HepG2 (cell line): ENCODE data around the gene PLCB2. TPM values are rescaled to one million over a fixed set of nuclear protein-coding genes. Genes with fewer than 3 reads are reported as not detected.

Experiments used
- CBFB ChIP-seq: sonication (generic); formaldehyde crosslinking; IDR thresholded peaks from 2 replicates; pipeline ENCODE4 v1.4.0; 2020; ENCODE audit warnings: missing genetic modification reagents
- RARG ChIP-seq: sonication (generic); formaldehyde crosslinking; IDR thresholded peaks from 2 replicates; pipeline ENCODE4 v1.4.0; 2020; ENCODE audit warnings: low read depth, mild to moderate bottlenecking, missing genetic modification reagents
- SAP130 ChIP-seq: IDR thresholded peaks from 2 replicates; pipeline ENCODE4 v1.6.1; 2016; ENCODE audit warnings: low read depth
- TOE1 ChIP-seq: sonication (generic); formaldehyde crosslinking; IDR thresholded peaks from 2 replicates; pipeline ENCODE4 v1.4.0; 2020; ENCODE audit warnings: mild to moderate bottlenecking, missing genetic modification reagents
- ZNF546 ChIP-seq: sonication (generic); formaldehyde crosslinking; conservative IDR thresholded peaks from 2 replicates; pipeline ENCODE4 v1.8.1; 2023; ENCODE audit warnings: mild to moderate bottlenecking, missing genetic modification reagents
- ZNF570 ChIP-seq: sonication (generic); formaldehyde crosslinking; IDR thresholded peaks from 2 replicates; pipeline ENCODE4 v1.4.0; 2020; ENCODE audit warnings: mild to moderate bottlenecking, missing genetic modification reagents, borderline replicate concordance
- ZNF674 ChIP-seq: sonication (generic); formaldehyde crosslinking; IDR thresholded peaks from 2 replicates; pipeline ENCODE4 v1.5.0; 2020; ENCODE audit warnings: low read depth, mild to moderate bottlenecking, missing genetic modification reagents
- ZNF780A ChIP-seq: sonication (generic); formaldehyde crosslinking; IDR thresholded peaks from 2 replicates; pipeline ENCODE4 v1.8.0; 2022; ENCODE audit warnings: mild to moderate bottlenecking, missing genetic modification reagents, moderate library complexity
- ZNF782 ChIP-seq: sonication (generic); formaldehyde crosslinking; IDR thresholded peaks from 2 replicates; pipeline ENCODE4 v1.4.0; 2020; ENCODE audit warnings: missing genetic modification reagents, mild to moderate bottlenecking, borderline replicate concordance
- ZSCAN21 ChIP-seq: sonication (generic); formaldehyde crosslinking; IDR thresholded peaks from 2 replicates; pipeline ENCODE4 v1.8.0; 2022; ENCODE audit warnings: mild to moderate bottlenecking, missing genetic modification reagents, moderate library complexity, borderline replicate concordance
- polyA plus RNA-seq, 8 experiments: library from polyadenylated mRNA; depleted of rRNA in 3 of 8; stranded (reverse) in 7 of 8; unstranded in 1 of 8; fragments of >200 nt; fragmentation: Illumina TruSeq in 4 of 8; extraction: Trizol in 4 of 8; gene quantifications; 2 replicates each; pipeline versions ENCODE4 v1.2.1 to v1.2.3, GENCODE V29; 2011 to 2016; ENCODE audit warnings: low read depth in 4 of 8, missing spikeins in 1 of 8, mixed read lengths in 1 of 8; ENCODE audit not compliant: insufficient read depth in 1 of 8
- total RNA-seq, 5 experiments: library from RNA; depleted of rRNA; stranded (reverse); fragments of >200 nt; fragmentation: Illumina TruSeq; extraction: Trizol; gene quantifications; 2 replicates each; pipeline ENCODE4 v1.2.3, GENCODE V29; 2016; ENCODE audit warnings: low read depth in 1 of 5
- TF ChIP-seq, protein P1 (sequence below): sonication (generic); formaldehyde crosslinking; IDR thresholded peaks from 2 replicates; pipeline ENCODE4 v1.4.0; 2020; ENCODE audit warnings: missing genetic modification reagents
- TF ChIP-seq, protein P2 (sequence below): sonication (generic); formaldehyde crosslinking; IDR thresholded peaks from 2 replicates; pipeline ENCODE4 v1.4.0; 2020; ENCODE audit warnings: low read depth, mild to moderate bottlenecking, missing genetic modification reagents
- TF ChIP-seq, protein P3 (sequence below): sonication (generic); formaldehyde crosslinking; IDR thresholded peaks from 2 replicates; pipeline ENCODE4 v1.5.0; 2020; ENCODE audit warnings: mild to moderate bottlenecking, missing genetic modification reagents
- TF ChIP-seq, protein P4 (sequence below): sonication (generic); formaldehyde crosslinking; IDR thresholded peaks from 2 replicates; pipeline ENCODE4 v1.5.0; 2020; ENCODE audit warnings: mild to moderate bottlenecking, missing genetic modification reagents
- TF ChIP-seq, protein P5 (sequence below): sonication (generic); formaldehyde crosslinking; IDR thresholded peaks from 2 replicates; pipeline ENCODE4 v1.8.1; 2023; ENCODE audit warnings: mild to moderate bottlenecking, moderate library complexity, missing genetic modification reagents
- TF ChIP-seq, protein P6 (sequence below): sonication (generic); formaldehyde crosslinking; IDR thresholded peaks from 2 replicates; pipeline ENCODE4 v1.5.0; 2020; ENCODE audit warnings: mild to moderate bottlenecking, missing genetic modification reagents
- TF ChIP-seq, protein P7 (sequence below): IDR thresholded peaks from 2 replicates; pipeline ENCODE4 v1.6.1; 2016; ENCODE audit warnings: control low read depth

PLCB2 gene
- total and polyA plus RNA-seq, 2 of the 13 experiments (the other 11 are each of a cell fraction or from before 2014, with no cell fraction given), result 0.11 TPM; not detected in 1

GRCh38 chr15:40340740-40341400 is 33.1 kb upstream of the PLCB2 start, which contains the start of gene CCDC9B (continued):
- TF ChIP-seq, protein P1, sequence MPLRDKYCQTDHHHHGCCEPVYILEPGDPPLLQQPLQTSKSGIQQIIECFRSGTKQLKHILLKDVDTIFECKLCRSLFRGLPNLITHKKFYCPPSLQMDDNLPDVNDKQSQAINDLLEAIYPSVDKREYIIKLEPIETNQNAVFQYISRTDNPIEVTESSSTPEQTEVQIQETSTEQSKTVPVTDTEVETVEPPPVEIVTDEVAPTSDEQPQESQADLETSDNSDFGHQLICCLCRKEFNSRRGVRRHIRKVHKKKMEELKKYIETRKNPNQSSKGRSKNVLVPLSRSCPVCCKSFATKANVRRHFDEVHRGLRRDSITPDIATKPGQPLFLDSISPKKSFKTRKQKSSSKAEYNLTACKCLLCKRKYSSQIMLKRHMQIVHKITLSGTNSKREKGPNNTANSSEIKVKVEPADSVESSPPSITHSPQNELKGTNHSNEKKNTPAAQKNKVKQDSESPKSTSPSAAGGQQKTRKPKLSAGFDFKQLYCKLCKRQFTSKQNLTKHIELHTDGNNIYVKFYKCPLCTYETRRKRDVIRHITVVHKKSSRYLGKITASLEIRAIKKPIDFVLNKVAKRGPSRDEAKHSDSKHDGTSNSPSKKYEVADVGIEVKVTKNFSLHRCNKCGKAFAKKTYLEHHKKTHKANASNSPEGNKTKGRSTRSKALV (CRISPR knock-in tag), result no peak
- no peak for TF ChIP-seq ZNF674 (CRISPR knock-in tag)
- TF ChIP-seq ZNF546, result no peak
- TF ChIP-seq, protein P2, sequence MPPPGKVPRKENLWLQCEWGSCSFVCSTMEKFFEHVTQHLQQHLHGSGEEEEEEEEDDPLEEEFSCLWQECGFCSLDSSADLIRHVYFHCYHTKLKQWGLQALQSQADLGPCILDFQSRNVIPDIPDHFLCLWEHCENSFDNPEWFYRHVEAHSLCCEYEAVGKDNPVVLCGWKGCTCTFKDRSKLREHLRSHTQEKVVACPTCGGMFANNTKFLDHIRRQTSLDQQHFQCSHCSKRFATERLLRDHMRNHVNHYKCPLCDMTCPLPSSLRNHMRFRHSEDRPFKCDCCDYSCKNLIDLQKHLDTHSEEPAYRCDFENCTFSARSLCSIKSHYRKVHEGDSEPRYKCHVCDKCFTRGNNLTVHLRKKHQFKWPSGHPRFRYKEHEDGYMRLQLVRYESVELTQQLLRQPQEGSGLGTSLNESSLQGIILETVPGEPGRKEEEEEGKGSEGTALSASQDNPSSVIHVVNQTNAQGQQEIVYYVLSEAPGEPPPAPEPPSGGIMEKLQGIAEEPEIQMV (CRISPR knock-in tag), result no peak
- TF ChIP-seq, protein P3, sequence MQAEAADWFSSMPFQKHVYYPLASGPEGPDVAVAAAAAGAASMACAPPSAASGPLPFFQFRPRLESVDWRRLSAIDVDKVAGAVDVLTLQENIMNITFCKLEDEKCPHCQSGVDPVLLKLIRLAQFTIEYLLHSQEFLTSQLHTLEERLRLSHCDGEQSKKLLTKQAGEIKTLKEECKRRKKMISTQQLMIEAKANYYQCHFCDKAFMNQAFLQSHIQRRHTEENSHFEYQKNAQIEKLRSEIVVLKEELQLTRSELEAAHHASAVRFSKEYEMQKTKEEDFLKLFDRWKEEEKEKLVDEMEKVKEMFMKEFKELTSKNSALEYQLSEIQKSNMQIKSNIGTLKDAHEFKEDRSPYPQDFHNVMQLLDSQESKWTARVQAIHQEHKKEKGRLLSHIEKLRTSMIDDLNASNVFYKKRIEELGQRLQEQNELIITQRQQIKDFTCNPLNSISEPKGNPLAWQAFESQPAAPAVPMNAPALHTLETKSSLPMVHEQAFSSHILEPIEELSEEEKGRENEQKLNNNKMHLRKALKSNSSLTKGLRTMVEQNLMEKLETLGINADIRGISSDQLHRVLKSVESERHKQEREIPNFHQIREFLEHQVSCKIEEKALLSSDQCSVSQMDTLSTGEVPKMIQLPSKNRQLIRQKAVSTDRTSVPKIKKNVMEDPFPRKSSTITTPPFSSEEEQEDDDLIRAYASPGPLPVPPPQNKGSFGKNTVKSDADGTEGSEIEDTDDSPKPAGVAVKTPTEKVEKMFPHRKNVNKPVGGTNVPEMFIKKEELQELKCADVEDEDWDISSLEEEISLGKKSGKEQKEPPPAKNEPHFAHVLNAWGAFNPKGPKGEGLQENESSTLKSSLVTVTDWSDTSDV, result 0 out of 2 replicates have a peak, but pooled peaks have one; percentile 49
- no peak for TF ChIP-seq RARG (CRISPR knock-in tag)
- TF ChIP-seq ZSCAN21 (CRISPR knock-in tag), result no peak
- peak; percentile 76 for TF ChIP-seq SAP130 (CRISPR knock-in tag)
- no peak for TF ChIP-seq CBFB (CRISPR knock-in tag)
- TF ChIP-seq ZNF570 (CRISPR knock-in tag), result no peak
- TF ChIP-seq, protein P4, sequence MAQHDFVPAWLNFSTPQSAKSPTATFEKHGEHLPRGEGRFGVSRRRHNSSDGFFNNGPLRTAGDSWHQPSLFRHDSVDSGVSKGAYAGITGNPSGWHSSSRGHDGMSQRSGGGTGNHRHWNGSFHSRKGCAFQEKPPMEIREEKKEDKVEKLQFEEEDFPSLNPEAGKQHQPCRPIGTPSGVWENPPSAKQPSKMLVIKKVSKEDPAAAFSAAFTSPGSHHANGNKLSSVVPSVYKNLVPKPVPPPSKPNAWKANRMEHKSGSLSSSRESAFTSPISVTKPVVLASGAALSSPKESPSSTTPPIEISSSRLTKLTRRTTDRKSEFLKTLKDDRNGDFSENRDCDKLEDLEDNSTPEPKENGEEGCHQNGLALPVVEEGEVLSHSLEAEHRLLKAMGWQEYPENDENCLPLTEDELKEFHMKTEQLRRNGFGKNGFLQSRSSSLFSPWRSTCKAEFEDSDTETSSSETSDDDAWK, result no peak
- no peak for TF ChIP-seq ZNF780A
- TF ChIP-seq, protein P5, sequence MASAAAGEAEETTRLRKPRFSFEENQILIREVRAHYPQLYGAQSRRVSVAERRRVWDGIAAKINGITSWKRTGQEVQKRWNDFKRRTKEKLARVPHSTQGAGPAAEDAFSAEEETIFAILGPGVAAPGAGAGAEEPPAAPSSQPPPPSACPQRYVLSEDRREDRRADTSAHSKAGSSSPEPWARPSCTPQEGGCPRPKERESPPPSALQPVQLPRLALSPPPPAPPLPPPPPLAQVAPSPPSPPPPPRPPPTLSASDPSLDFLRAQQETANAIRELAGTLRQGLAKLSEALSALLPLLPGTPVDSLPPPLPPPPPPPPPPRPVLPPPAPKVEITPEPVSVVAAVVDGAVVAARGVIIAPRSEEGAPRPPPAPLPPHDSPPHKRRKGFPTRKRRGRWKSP (CRISPR knock-in tag), result no peak
- TF ChIP-seq, protein P6, sequence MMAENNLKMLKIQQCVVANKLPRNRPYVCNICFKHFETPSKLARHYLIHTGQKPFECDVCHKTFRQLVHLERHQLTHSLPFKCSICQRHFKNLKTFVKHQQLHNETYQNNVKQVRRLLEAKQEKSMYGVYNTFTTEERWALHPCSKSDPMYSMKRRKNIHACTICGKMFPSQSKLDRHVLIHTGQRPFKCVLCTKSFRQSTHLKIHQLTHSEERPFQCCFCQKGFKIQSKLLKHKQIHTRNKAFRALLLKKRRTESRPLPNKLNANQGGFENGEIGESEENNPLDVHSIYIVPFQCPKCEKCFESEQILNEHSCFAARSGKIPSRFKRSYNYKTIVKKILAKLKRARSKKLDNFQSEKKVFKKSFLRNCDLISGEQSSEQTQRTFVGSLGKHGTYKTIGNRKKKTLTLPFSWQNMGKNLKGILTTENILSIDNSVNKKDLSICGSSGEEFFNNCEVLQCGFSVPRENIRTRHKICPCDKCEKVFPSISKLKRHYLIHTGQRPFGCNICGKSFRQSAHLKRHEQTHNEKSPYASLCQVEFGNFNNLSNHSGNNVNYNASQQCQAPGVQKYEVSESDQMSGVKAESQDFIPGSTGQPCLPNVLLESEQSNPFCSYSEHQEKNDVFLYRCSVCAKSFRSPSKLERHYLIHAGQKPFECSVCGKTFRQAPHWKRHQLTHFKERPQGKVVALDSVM, result peak; percentile 57; the same call in 1 of the 2 replicates
- TF ChIP-seq, protein P7, sequence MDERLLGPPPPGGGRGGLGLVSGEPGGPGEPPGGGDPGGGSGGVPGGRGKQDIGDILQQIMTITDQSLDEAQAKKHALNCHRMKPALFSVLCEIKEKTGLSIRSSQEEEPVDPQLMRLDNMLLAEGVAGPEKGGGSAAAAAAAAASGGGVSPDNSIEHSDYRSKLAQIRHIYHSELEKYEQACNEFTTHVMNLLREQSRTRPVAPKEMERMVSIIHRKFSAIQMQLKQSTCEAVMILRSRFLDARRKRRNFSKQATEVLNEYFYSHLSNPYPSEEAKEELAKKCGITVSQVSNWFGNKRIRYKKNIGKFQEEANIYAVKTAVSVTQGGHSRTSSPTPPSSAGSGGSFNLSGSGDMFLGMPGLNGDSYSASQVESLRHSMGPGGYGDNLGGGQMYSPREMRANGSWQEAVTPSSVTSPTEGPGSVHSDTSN (CRISPR knock-in tag), result no peak
- no peak for TF ChIP-seq ZNF782
- TF ChIP-seq TOE1, result no peak
